ENCODE measurements around the gene ACAT2. TPM values are rescaled to one million over a fixed set of nuclear protein-coding genes. Genes with fewer than 3 reads are reported as not detected.
"Not testable (repeated sequence)": the region's sequence is repeated elsewhere in the genome, so short reads cannot be mapped to it uniquely, and the experiment has no call there.

ACAT2 gene
- total RNA-seq, 1 donor from 2014 or later: 11.3 TPM

DNA sequence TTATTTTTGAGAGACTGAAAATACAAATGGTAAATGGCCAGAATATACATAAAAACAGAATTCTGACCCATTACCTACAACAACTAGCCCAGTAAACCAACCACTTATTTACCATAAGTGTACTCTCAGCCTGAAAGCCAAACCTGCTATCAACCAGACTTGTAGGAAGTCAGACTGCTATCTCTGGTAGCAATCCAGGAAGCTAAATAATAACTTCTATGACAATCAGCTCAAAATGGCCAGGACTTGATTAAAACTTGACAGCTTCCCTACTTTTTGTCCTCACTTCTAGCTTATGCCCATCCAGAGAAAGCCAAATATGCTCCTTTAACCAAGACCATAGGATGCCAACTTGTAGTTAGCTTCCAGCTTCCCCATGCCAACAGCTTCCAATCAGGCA lies 39.2 kb upstream of the ACAT2 start:
- intact Hi-C loops (cut with DNase I): no loop called here
- Histone ChIP-seq H3K27me3 (no peaks in the 10 kb centered on the region), H3K4me1 (peaks cover 9% of the 10 kb centered on the region), H3K9me3 (no peaks in the 10 kb centered on the region), H3K4me3 (no peak overlapping the region), H3K27ac (peak overlapping the region; percentile 24), H3K36me3 (no peaks in the 10 kb centered on the region)
- no peak for DNase-seq (ENCODE audit: extremely low spot score in 2 of 2)
- TF ChIP-seq POLR2AphosphoS5 (IDR thresholded peaks at IDR 0.05; ENCODE audit: insufficient read depth in 1 of 2, low read depth in 1 of 2): no peak
- TF ChIP-seq POLR2A (IDR thresholded peaks at IDR 0.05): no peak
- no peak for TF ChIP-seq CTCF (IDR thresholded peaks at IDR 0.05)

- intact Hi-C loops (cut with DNase I): no loop called here
- H3K27me3 ChIP-seq: no peaks in the 10 kb centered on the region
- no peaks in the 10 kb centered on the region for H3K9me3 ChIP-seq
- DNase-seq (ENCODE audit: extremely low spot score in 2 of 2): no peak
- no peak for TF ChIP-seq CTCF (IDR thresholded peaks at IDR 0.05)
- TF ChIP-seq POLR2AphosphoS5 (IDR thresholded peaks at IDR 0.05; ENCODE audit: insufficient read depth in 1 of 2, low read depth in 1 of 2): no peak
- TF ChIP-seq POLR2A (IDR thresholded peaks at IDR 0.05): no peak
- peaks cover 9% of the 10 kb centered on the region for H3K4me1 ChIP-seq
- no peaks in the 10 kb centered on the region for H3K36me3 ChIP-seq
- H3K27ac ChIP-seq: no peak overlapping the region
- H3K4me3 ChIP-seq: no peak overlapping the region
Observed at GRCh38 chr6:159723259-159723658, 38.6 kb upstream of the ACAT2 start.

GRCh38 chr6:159724778-159725177 lies 37.1 kb upstream of the ACAT2 start:
- H3K9me3 ChIP-seq: no peaks in the 10 kb centered on the region
- no peak for TF ChIP-seq CTCF (IDR thresholded peaks at IDR 0.05)
- TF ChIP-seq POLR2A (IDR thresholded peaks at IDR 0.05): no peak
- TF ChIP-seq POLR2AphosphoS5 (IDR thresholded peaks at IDR 0.05; ENCODE audit: insufficient read depth in 1 of 2, low read depth in 1 of 2): no peak

GRCh38 chr6:159725208-159725607 lies 36.6 kb upstream of the ACAT2 start:
- H3K27ac ChIP-seq: peak overlapping the region; percentile 0
- not testable (repeated sequence) for DNase-seq (ENCODE audit: extremely low spot score in 2 of 2); H3K36me3 ChIP-seq; H3K27me3 ChIP-seq; H3K9me3 ChIP-seq; H3K4me3 ChIP-seq
- peaks cover 27% of the 10 kb centered on the region for H3K4me1 ChIP-seq
- intact Hi-C loops (cut with DNase I): loop anchor here (5.0 kb wide), 2 partner anchors 37 to 62 kb away; partner anchors contain the start of genes ACAT2 and TCP1

More at GRCh38 chr6:159724778-159725177, 37.1 kb upstream of the ACAT2 start:
- Histone ChIP-seq H3K27me3 (no peaks in the 10 kb centered on the region), H3K36me3 (no peaks in the 10 kb centered on the region), H3K4me3 (no peak overlapping the region), H3K27ac (peak overlapping the region; percentile 0), H3K4me1 (peaks cover 23% of the 10 kb centered on the region)
- intact Hi-C loops (cut with DNase I): loop anchor here (5.0 kb wide), 2 partner anchors 38 to 63 kb away; partner anchors contain the start of genes ACAT2 and TCP1
- no peak for DNase-seq (ENCODE audit: extremely low spot score in 2 of 2)

DNA sequence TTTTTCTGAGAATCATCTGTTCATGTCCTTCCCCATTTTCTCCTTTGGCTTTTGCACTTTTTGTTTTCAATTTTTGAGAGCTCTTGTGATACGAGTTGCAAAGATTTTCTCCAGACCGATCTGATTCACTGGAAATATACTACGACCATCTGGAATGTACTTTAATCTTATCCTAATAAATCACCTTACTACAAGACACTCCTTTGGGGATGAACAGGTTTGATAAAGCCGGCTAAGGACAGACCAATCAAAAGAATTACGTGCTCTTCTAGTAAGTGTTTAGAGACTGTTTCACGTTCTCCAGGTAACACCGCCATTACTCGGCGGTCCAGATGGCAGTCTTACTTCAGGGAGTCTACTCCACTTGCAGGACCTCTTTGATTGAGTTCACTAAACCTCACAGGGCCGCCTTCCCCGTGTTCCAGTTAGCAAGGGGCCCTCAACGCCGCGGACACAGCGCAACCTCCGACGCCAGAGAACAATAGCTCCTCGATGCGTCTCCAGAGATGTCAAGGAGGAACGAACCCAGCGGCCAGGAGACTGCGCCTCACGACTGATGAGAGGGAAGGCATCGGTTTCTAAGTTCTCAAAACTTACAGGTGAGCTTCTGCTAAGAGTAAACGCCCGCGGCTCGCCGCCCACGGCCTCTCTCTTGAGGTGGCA lies 35.5 kb upstream of the ACAT2 start:
- Histone ChIP-seq H3K4me3 (peak overlapping the region; percentile 79), H3K4me1 (peaks cover 39% of the 10 kb centered on the region), H3K27ac (peak overlapping the region; percentile 97), H3K27me3 (no peaks in the 10 kb centered on the region), H3K36me3 (no peaks in the 10 kb centered on the region), H3K9me3 (no peaks in the 10 kb centered on the region)
- DNase-seq (ENCODE audit: extremely low spot score in 2 of 2): peak in 1 of 2 donors; percentile 94
- intact Hi-C loops (cut with DNase I): loop anchor here (2.0 to 5.0 kb wide), 3 partner anchors 34 to 61 kb away; partner anchors contain the start of genes ACAT2, SOD2 and TCP1
- TF ChIP-seq POLR2A (IDR thresholded peaks at IDR 0.05) (no peak), POLR2AphosphoS5 (IDR thresholded peaks at IDR 0.05; ENCODE audit: insufficient read depth in 1 of 2, low read depth in 1 of 2) (no peak), CTCF (IDR thresholded peaks at IDR 0.05) (no peak)

Data from vagina (tissue), 2 donors.